Lower leg skin (tissue), 3 donors: ENCODE data around the gene CD247.

Experiments used
- POLR2A ChIP-seq, 2 donors: fragments of 450-650 bp; IDR thresholded peaks; one replicate each; pipeline ENCODE4 v1.6.1; 2016 to 2017; ENCODE audit warnings: antibody characterized with exemption in 2 of 2, mild to moderate bottlenecking in 1 of 2, moderate library complexity in 1 of 2
- TF ChIP-seq, protein P1 (sequence below), 3 donors: fragments of 450-650 bp; IDR thresholded peaks; one replicate each; pipeline ENCODE4 v1.5.1; 2016; ENCODE audit warnings: antibody characterized with exemption in 3 of 3, mild to moderate bottlenecking in 3 of 3, moderate library complexity in 2 of 3

DNA sequence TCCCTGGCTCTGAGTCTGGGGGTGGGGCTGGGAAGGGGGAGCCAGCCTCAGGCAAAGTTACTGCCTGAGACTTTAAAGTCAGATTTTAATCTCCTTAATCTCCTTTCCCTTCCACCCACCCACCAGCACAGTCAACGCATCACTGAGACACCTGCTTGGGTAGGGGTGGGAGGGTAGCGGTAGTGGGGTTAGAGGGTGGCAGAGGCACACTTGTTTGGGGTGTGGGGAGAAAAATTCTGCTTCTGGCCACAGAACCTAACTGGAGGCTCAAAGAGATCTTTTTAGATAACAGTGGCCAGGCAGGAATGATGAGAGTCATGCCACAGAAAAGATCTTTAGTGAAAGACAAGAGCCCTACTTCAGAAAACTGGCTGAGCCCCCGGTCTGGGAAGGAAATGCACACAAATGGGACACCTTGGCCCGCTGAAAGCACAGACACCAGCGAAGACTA lies 44.1 kb downstream of the CD247 start:
- TF ChIP-seq, protein P1, sequence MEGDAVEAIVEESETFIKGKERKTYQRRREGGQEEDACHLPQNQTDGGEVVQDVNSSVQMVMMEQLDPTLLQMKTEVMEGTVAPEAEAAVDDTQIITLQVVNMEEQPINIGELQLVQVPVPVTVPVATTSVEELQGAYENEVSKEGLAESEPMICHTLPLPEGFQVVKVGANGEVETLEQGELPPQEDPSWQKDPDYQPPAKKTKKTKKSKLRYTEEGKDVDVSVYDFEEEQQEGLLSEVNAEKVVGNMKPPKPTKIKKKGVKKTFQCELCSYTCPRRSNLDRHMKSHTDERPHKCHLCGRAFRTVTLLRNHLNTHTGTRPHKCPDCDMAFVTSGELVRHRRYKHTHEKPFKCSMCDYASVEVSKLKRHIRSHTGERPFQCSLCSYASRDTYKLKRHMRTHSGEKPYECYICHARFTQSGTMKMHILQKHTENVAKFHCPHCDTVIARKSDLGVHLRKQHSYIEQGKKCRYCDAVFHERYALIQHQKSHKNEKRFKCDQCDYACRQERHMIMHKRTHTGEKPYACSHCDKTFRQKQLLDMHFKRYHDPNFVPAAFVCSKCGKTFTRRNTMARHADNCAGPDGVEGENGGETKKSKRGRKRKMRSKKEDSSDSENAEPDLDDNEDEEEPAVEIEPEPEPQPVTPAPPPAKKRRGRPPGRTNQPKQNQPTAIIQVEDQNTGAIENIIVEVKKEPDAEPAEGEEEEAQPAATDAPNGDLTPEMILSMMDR (IDR thresholded peaks at IDR 0.05) = no peak
- TF ChIP-seq POLR2A (IDR thresholded peaks at IDR 0.05) = no peak
